Caco-2 (cell line): ENCODE data around the gene BCL7A. TPM values are rescaled to one million over a fixed set of nuclear protein-coding genes. Genes with fewer than 3 reads are reported as not detected.

Experiments
- BruUV-seq: library from RNA; stranded (reverse); fragments of 400-500 nt; replicated peaks from 2 replicates; lab custom pipeline; 2021; lab: Mats Ljungman, UMichigan
- CTCF ChIA-PET: fragments of 300-600 bp; sonication (Branson Sonifier 250); formaldehyde crosslinking; loops from one replicate; lab custom pipeline; 2022; ENCODE audit warnings: antibody characterized with exemption; lab: Charles Lee
- POLR2A ChIA-PET: fragments of 300-600 bp; sonication (Branson Sonifier 250); formaldehyde crosslinking; loops from one replicate; lab custom pipeline; 2022; ENCODE audit warnings: antibody characterized with exemption; lab: Charles Lee
- DNase-seq, 2 experiments: peaks; one replicate each; pipeline versions ENCODE4 v3.0.0 to v3.0.0-alpha.2; 2020 to 2022
- H3K27me3 ChIP-seq: replicated peaks from 2 replicates; pipeline ENCODE4 v1.6.0; 2011; ENCODE audit warnings: low read length; ENCODE audit not compliant: control insufficient read depth, insufficient read depth
- H3K36me3 ChIP-seq: 2 replicates; pipeline ENCODE4 v1.5.1; 2011; ENCODE audit warnings: low read length; ENCODE audit not compliant: control insufficient read depth, insufficient read depth
- H3K4me1 ChIP-seq: fragments of 250-450 bp; sonication (Bioruptor Pico); 2 replicates; pipeline ENCODE4 v1.5.1; 2020; ENCODE audit warnings: mild to moderate bottlenecking
- H3K4me3 ChIP-seq: 2 replicates; pipeline ENCODE4 v1.5.1; 2011; ENCODE audit warnings: low read depth, mild to moderate bottlenecking, control low read depth, low read length
- H3K9me3 ChIP-seq: fragments of 250-450 bp; sonication (Bioruptor Pico); 2 replicates; pipeline ENCODE4 v1.5.1; 2020; ENCODE audit warnings: mild to moderate bottlenecking, moderate library complexity
- H3K27ac Mint-ChIP-seq: one replicate; pipeline ENCODE4 v1.8.0; 2022; ENCODE audit warnings: mixed read lengths; ENCODE audit not compliant: unreplicated experiment
- H3K27me3 Mint-ChIP-seq: one replicate; pipeline ENCODE4 v1.8.0; 2022; ENCODE audit warnings: mixed read lengths; ENCODE audit not compliant: insufficient read depth, unreplicated experiment
- H3K36me3 Mint-ChIP-seq: one replicate; pipeline ENCODE4 v1.8.0; 2022; ENCODE audit warnings: mild to moderate bottlenecking, mixed read lengths; ENCODE audit not compliant: insufficient read depth, unreplicated experiment
- H3K4me1 Mint-ChIP-seq: one replicate; pipeline ENCODE4 v1.8.0; 2022; ENCODE audit warnings: low read depth, mixed read lengths; ENCODE audit not compliant: unreplicated experiment
- H3K4me3 Mint-ChIP-seq: one replicate; pipeline ENCODE4 v1.8.0; 2022; ENCODE audit warnings: mild to moderate bottlenecking, moderate library complexity, mixed read lengths; ENCODE audit not compliant: unreplicated experiment
- H3K9me3 Mint-ChIP-seq: one replicate; pipeline ENCODE4 v1.8.0; 2022; ENCODE audit warnings: mixed read lengths; ENCODE audit not compliant: unreplicated experiment
- intact Hi-C: fragments of 100-400 bp; cut with micrococcal nuclease; formaldehyde crosslinking; loops from one replicate; pipeline ENCODE4 v1.10.0; 2022; ENCODE audit not compliant: unreplicated experiment
- total RNA-seq: library from RNA; stranded (reverse); gene quantifications from 2 replicates; pipeline ENCODE4 v1.2.3, GENCODE V29; 2022
- TF ChIP-seq, protein P1 (sequence below), 2 experiments: fragments of 200-600 bp in 1 of 2; IDR thresholded peaks; 1 replicate in 1 of 2; 2 replicates in 1 of 2; pipeline versions ENCODE4 v1.5.1 to v1.8.0; 2011 to 2022; ENCODE audit warnings: antibody characterized with exemption in 1 of 2, control low read depth in 1 of 2, inconsistent platforms in 1 of 2, low read depth in 1 of 2, low read length in 1 of 2, mild to moderate bottlenecking in 1 of 2, moderate library complexity in 1 of 2; ENCODE audit not compliant: insufficient read depth in 1 of 2, severe bottlenecking in 1 of 2, unreplicated experiment in 1 of 2

Gene BCL7A
- total RNA-seq, 1 experiment from 2014 or later, result 15.5 TPM

DNA sequence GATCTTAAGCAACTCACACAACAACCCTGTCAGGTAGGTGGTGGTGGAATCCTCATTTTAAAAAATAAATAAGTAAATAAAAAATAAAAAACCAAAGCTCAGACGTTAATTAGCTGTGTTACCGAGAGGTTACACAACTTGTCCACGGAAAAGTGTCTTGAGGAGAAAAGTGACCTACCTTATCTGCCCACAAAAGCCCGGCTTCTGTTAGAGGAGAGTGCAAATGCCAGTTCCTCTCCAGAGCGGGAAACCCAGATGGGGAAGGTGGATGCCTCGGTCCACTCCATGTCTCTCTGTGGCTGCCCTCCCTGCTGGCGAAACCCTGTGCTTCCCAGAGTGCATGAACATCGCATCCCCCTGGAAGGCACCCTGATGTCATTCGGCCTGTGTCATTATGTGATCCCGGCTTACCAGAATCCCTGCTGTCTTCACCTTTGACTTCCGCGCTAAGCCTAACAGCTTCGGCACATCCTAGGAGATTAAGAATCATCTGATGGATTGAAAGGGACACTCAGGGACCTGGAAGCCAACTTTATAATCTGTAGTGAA is 63.2 kb downstream of the BCL7A start:
- no peak overlapping the region for H3K27ac Mint-ChIP-seq
- peaks cover 2% of the 10 kb centered on the region for H3K4me1 ChIP-seq
- H3K4me3 Mint-ChIP-seq, result no peak overlapping the region
- TF ChIP-seq, protein P1, sequence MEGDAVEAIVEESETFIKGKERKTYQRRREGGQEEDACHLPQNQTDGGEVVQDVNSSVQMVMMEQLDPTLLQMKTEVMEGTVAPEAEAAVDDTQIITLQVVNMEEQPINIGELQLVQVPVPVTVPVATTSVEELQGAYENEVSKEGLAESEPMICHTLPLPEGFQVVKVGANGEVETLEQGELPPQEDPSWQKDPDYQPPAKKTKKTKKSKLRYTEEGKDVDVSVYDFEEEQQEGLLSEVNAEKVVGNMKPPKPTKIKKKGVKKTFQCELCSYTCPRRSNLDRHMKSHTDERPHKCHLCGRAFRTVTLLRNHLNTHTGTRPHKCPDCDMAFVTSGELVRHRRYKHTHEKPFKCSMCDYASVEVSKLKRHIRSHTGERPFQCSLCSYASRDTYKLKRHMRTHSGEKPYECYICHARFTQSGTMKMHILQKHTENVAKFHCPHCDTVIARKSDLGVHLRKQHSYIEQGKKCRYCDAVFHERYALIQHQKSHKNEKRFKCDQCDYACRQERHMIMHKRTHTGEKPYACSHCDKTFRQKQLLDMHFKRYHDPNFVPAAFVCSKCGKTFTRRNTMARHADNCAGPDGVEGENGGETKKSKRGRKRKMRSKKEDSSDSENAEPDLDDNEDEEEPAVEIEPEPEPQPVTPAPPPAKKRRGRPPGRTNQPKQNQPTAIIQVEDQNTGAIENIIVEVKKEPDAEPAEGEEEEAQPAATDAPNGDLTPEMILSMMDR (IDR thresholded peaks at IDR 0.05; ENCODE audit: insufficient read depth in 1 of 2, low read depth in 1 of 2, low read length in 1 of 2, severe bottlenecking in 1 of 2, unreplicated experiment in 1 of 2), result no peak
- no peaks in the 10 kb centered on the region for H3K9me3 Mint-ChIP-seq
- no peaks in the 10 kb centered on the region for H3K27me3 ChIP-seq
- H3K4me3 ChIP-seq, result no peak overlapping the region
- ChIA-PET POLR2A (no interaction called here), CTCF (no interaction called here)
- no peak for DNase-seq
- intact Hi-C loops, result no loop called here
- no peaks in the 10 kb centered on the region; the same call in 1 of the 2 replicates for H3K36me3 ChIP-seq
- no peaks in the 10 kb centered on the region for H3K27me3 Mint-ChIP-seq
- peaks cover 19% of the 10 kb centered on the region for H3K4me1 Mint-ChIP-seq
- no peaks in the 10 kb centered on the region for H3K9me3 ChIP-seq
- peaks cover 15% of the 10 kb centered on the region for H3K36me3 Mint-ChIP-seq
- BruUV-seq, result no TSS peak

DNA sequence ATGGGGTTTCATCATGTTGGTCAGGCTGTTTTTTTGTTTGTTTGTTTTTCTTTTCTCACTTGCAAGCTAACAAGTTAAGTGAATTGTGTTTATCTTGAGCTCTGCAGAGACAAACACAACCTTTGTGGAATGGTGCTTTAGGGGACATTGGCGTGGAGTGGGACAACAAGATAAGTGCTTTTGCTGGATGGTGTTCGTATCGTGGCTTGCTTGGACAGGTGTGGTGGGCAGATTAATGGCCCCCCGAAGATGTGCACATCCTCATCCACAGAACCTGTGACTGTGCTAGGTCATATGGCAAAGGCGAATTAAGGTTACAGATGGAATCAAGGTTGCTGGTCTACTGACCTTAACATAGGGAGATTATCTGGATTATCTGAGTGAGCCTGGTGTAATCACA is 63.9 kb downstream of the BCL7A start:
- H3K27me3 ChIP-seq, result no peaks in the 10 kb centered on the region
- H3K4me3 ChIP-seq, result no peak overlapping the region
- ChIA-PET POLR2A (no interaction called here), CTCF (no interaction called here)
- TF ChIP-seq, protein P1 (IDR thresholded peaks at IDR 0.05; ENCODE audit: insufficient read depth in 1 of 2, low read depth in 1 of 2, low read length in 1 of 2, severe bottlenecking in 1 of 2, unreplicated experiment in 1 of 2), result no peak
- Mint-ChIP-seq H3K4me1 (peaks cover 15% of the 10 kb centered on the region), H3K4me3 (no peak overlapping the region), H3K27me3 (no peaks in the 10 kb centered on the region), H3K36me3 (peaks cover 15% of the 10 kb centered on the region), H3K27ac (no peak overlapping the region), H3K9me3 (no peaks in the 10 kb centered on the region)
- no peaks in the 10 kb centered on the region for H3K9me3 ChIP-seq
- no peaks in the 10 kb centered on the region; the same call in 1 of the 2 replicates for H3K36me3 ChIP-seq
- intact Hi-C loops, result no loop called here
- BruUV-seq, result no TSS peak
- DNase-seq, result no peak
- no peaks in the 10 kb centered on the region; the same call in 1 of the 2 replicates for H3K4me1 ChIP-seq

- intact Hi-C loops, result no loop called here
- peaks cover 10% of the 10 kb centered on the region for H3K4me1 Mint-ChIP-seq
Measured at GRCh38 chr12:122086116-122086515, 64.4 kb downstream of the BCL7A start.

More at GRCh38 chr12:122086116-122086515, 64.4 kb downstream of the BCL7A start:
- Mint-ChIP-seq H3K27ac (no peak overlapping the region), H3K4me3 (no peak overlapping the region), H3K9me3 (no peaks in the 10 kb centered on the region), H3K36me3 (peaks cover 15% of the 10 kb centered on the region), H3K27me3 (no peaks in the 10 kb centered on the region)
- CTCF ChIA-PET, result no interaction called here
- POLR2A ChIA-PET, result no interaction called here
- Histone ChIP-seq H3K36me3 (no peaks in the 10 kb centered on the region; the same call in 1 of the 2 replicates), H3K4me1 (peaks cover 3% of the 10 kb centered on the region; the same call in 1 of the 2 replicates), H3K9me3 (no peaks in the 10 kb centered on the region), H3K27me3 (no peaks in the 10 kb centered on the region), H3K4me3 (no peak overlapping the region)
- no TSS peak for BruUV-seq
- TF ChIP-seq, protein P1 (IDR thresholded peaks at IDR 0.05; ENCODE audit: insufficient read depth in 1 of 2, low read depth in 1 of 2, low read length in 1 of 2, severe bottlenecking in 1 of 2, unreplicated experiment in 1 of 2), result no peak
- no peak for DNase-seq
